LoVo (cell line): ENCODE results near the gene ARR3.
"Not testable (repeated sequence)": the region's sequence is repeated elsewhere in the genome, so short reads cannot be mapped to it uniquely, and the experiment has no call there.

ENCODE experiments used
- DNase-seq: peaks from one replicate; pipeline ENCODE4 v3.0.0-alpha.2; 2016; ENCODE audit warnings: low spot score

ARR3 gene

GRCh38 chrX:70280573-70280972, 12.4 kb downstream of the ARR3 start:
- no peak for DNase-seq

GRCh38 chrX:70281951-70282350, 13.8 kb downstream of the ARR3 start, which contains the start of gene RAB41:
TSS of gene RAB41 (plus strand) at chrX:70282172. CDS start at chrX:70282218, 46 bp downstream.
- DNase-seq, result no peak

GRCh38 chrX:70289168-70289792, 21.1 kb downstream of the ARR3 start:
- no peak for DNase-seq

GRCh38 chrX:70289793-70290770, 21.9 kb downstream of the ARR3 start, which contains the start of the genes KIF4A and PDZD11:
TSS of gene KIF4A (plus strand) at chrX:70290104. CDS start at chrX:70290459, 355 bp downstream.
TSS of gene PDZD11 (minus strand) at chrX:70289927. CDS start at chrX:70289341, 586 bp downstream.
- DNase-seq, result peak; percentile 77

- DNase-seq, result no peak
Measured at GRCh38 chrX:70292788-70293187, 24.7 kb downstream of the ARR3 start.

GRCh38 chrX:70293621-70294020, 25.5 kb downstream of the ARR3 start:
- DNase-seq, result no peak

- DNase-seq, result no peak
Measured at GRCh38 chrX:70301716-70302115, 33.6 kb downstream of the ARR3 start.

- no peak for DNase-seq
Measured at GRCh38 chrX:70313503-70313902, 45.4 kb downstream of the ARR3 start.

- DNase-seq, result no peak
Measured at GRCh38 chrX:70322784-70323183, 54.6 kb downstream of the ARR3 start.

- DNase-seq, result not testable (repeated sequence)
Measured at GRCh38 chrX:70323628-70324027, 55.5 kb downstream of the ARR3 start.

- DNase-seq, result no peak
Measured at GRCh38 chrX:70324326-70324725, 56.2 kb downstream of the ARR3 start.

- no peak for DNase-seq
Measured at GRCh38 chrX:70331161-70331560, 63.0 kb downstream of the ARR3 start.
